Breast epithelium (tissue), 4 donors: ENCODE data around the gene ARPP21. TPM values are rescaled to one million over a fixed set of nuclear protein-coding genes. Genes with fewer than 3 reads are reported as not detected.

Experiments used
- DNase-seq, 2 donors: peaks; one replicate each; pipeline ENCODE4 v3.0.0-alpha.2; 2019; ENCODE audit warnings: low spot score in 2 of 2
- H3K27ac ChIP-seq, 2 donors: fragments of 200-600 bp; sonication (generic) in 1 of 2; one replicate each; pipeline ENCODE4 v1.5.1; 2016 to 2019; ENCODE audit warnings: mild to moderate bottlenecking in 1 of 2
- H3K27me3 ChIP-seq, 2 donors: fragments of 200-600 bp; sonication (generic) in 1 of 2; one replicate each; pipeline versions ENCODE4 v1.5.1 to v1.6.0; 2017 to 2019; ENCODE audit warnings: control low read depth in 1 of 2, mild to moderate bottlenecking in 1 of 2
- H3K36me3 ChIP-seq: fragments of 200-600 bp; one replicate; pipeline ENCODE4 v1.5.1; 2019
- H3K4me1 ChIP-seq, 2 donors: fragments of 200-600 bp; sonication (generic); one replicate each; pipeline ENCODE4 v1.5.1; 2016 to 2019; ENCODE audit warnings: control low read depth in 1 of 2
- H3K4me3 ChIP-seq, 3 donors: fragments of 200-600 bp; sonication (generic); 1 replicate in 2 of 3; 2 replicates in 1 of 3; pipeline ENCODE4 v1.5.1; 2016 to 2019; ENCODE audit warnings: mild to moderate bottlenecking in 3 of 3, moderate library complexity in 2 of 3
- H3K9me3 ChIP-seq, 2 donors: fragments of 200-600 bp; sonication (generic) in 1 of 2; one replicate each; pipeline ENCODE4 v1.5.1; 2016 to 2019; ENCODE audit warnings: control low read depth in 1 of 2
- CTCF ChIP-seq, 3 donors: fragments of 450-650 bp; IDR thresholded peaks; one replicate each; pipeline ENCODE4 v1.5.1; 2016 to 2017; ENCODE audit warnings: antibody characterized with exemption in 3 of 3, mild to moderate bottlenecking in 3 of 3, moderate library complexity in 3 of 3
- POLR2A ChIP-seq: fragments of 450-650 bp; IDR thresholded peaks from one replicate; pipeline ENCODE4 v1.6.1; 2016; ENCODE audit warnings: antibody characterized with exemption, mild to moderate bottlenecking, moderate library complexity
- POLR2AphosphoS5 ChIP-seq, 3 donors: sonication (generic); formaldehyde crosslinking; IDR thresholded peaks; one replicate each; pipeline ENCODE4 v1.6.1; 2017; ENCODE audit warnings: antibody characterized with exemption in 3 of 3
- intact Hi-C: fragments of 100-400 bp; cut with DNase I; formaldehyde crosslinking; loops from one replicate; pipeline ENCODE4 v1.15.1; 2023; ENCODE audit warnings: low total_unique reads
- total RNA-seq, 3 donors: library from RNA; depleted of rRNA; stranded (reverse); fragments of >200 nt; gene quantifications; one replicate each; pipeline ENCODE4 v1.1.0, GENCODE V29; 2016

Gene ARPP21
- total RNA-seq, 3 donors from 2014 or later = 0.16 TPM; not detected in 2

- Histone ChIP-seq H3K4me1 (no peaks in the 10 kb centered on the region), H3K27ac (no peak overlapping the region), H3K9me3 (no peaks in the 10 kb centered on the region), H3K4me3 (no peak overlapping the region), H3K36me3 (no peaks in the 10 kb centered on the region), H3K27me3 (no peaks in the 10 kb centered on the region)
- TF ChIP-seq POLR2AphosphoS5 (IDR thresholded peaks at IDR 0.05) (no peak), CTCF (IDR thresholded peaks at IDR 0.05) (no peak), POLR2A (no peak)
- DNase-seq = no peak
- intact Hi-C loops = no loop called here
These were observed 137.0 kb downstream of the ARPP21 start for GRCh38 chr3:35776346-35776745.

GRCh38 chr3:35777065-35777464, 137.7 kb downstream of the ARPP21 start:
- TF ChIP-seq CTCF (IDR thresholded peaks at IDR 0.05) = no peak
- no peak for TF ChIP-seq POLR2AphosphoS5 (IDR thresholded peaks at IDR 0.05)
- no peak for TF ChIP-seq POLR2A
- intact Hi-C loops = no loop called here
- H3K36me3 ChIP-seq = no peaks in the 10 kb centered on the region
- no peaks in the 10 kb centered on the region for H3K4me1 ChIP-seq
- no peaks in the 10 kb centered on the region for H3K9me3 ChIP-seq
- no peak overlapping the region for H3K27ac ChIP-seq
- no peak overlapping the region for H3K4me3 ChIP-seq
- DNase-seq = no peak
- H3K27me3 ChIP-seq = no peaks in the 10 kb centered on the region

GRCh38 chr3:35777563-35778554, 138.5 kb downstream of the ARPP21 start:
- intact Hi-C loops = no loop called here
- TF ChIP-seq POLR2AphosphoS5 (IDR thresholded peaks at IDR 0.05) = no peak
- TF ChIP-seq POLR2A = no peak
- TF ChIP-seq CTCF (IDR thresholded peaks at IDR 0.05) = no peak
- no peak for DNase-seq
- Histone ChIP-seq H3K27ac (no peak overlapping the region), H3K4me1 (no peaks in the 10 kb centered on the region), H3K27me3 (no peaks in the 10 kb centered on the region), H3K4me3 (no peak overlapping the region), H3K9me3 (no peaks in the 10 kb centered on the region), H3K36me3 (no peaks in the 10 kb centered on the region)

- DNase-seq = no peak
- Histone ChIP-seq H3K9me3 (no peaks in the 10 kb centered on the region), H3K36me3 (no peaks in the 10 kb centered on the region), H3K4me1 (no peaks in the 10 kb centered on the region), H3K27ac (no peak overlapping the region), H3K4me3 (no peak overlapping the region), H3K27me3 (no peaks in the 10 kb centered on the region)
- TF ChIP-seq CTCF (IDR thresholded peaks at IDR 0.05) = no peak
- TF ChIP-seq POLR2A = no peak
- TF ChIP-seq POLR2AphosphoS5 (IDR thresholded peaks at IDR 0.05) = no peak
- intact Hi-C loops = no loop called here
These were observed 140.3 kb downstream of the ARPP21 start for GRCh38 chr3:35779611-35780010.

GRCh38 chr3:35780800-35781199, 141.5 kb downstream of the ARPP21 start:
- TF ChIP-seq POLR2A = no peak
- no peak for TF ChIP-seq CTCF (IDR thresholded peaks at IDR 0.05)
- no peak for TF ChIP-seq POLR2AphosphoS5 (IDR thresholded peaks at IDR 0.05)
- Histone ChIP-seq H3K4me3 (no peak overlapping the region), H3K9me3 (no peaks in the 10 kb centered on the region), H3K36me3 (no peaks in the 10 kb centered on the region), H3K27me3 (no peaks in the 10 kb centered on the region), H3K4me1 (no peaks in the 10 kb centered on the region), H3K27ac (no peak overlapping the region)
- intact Hi-C loops = no loop called here
- no peak for DNase-seq
